Endothelial cell of umbilical vein (primary cell): ENCODE results near the gene BDP1. TPM values are rescaled to one million over a fixed set of nuclear protein-coding genes. Genes with fewer than 3 reads are reported as not detected.

ENCODE experiments used
- BruUV-seq: library from RNA; stranded (reverse); fragments of 400-500 nt; replicated peaks from 2 replicates; lab custom pipeline; 2021; lab: Mats Ljungman, UMichigan
- CTCF ChIA-PET: fragments of 300-600, 350-600 bp; sonication (Branson Sonifier 250); formaldehyde crosslinking; loops from one replicate; lab custom pipeline; 2021; ENCODE audit warnings: antibody characterized with exemption, inconsistent platforms; lab: Charles Lee
- POLR2A ChIA-PET: fragments of 300-600, 350-600 bp; sonication (Branson Sonifier 250); formaldehyde crosslinking; loops from one replicate; lab custom pipeline; 2021; ENCODE audit warnings: antibody characterized with exemption, inconsistent platforms; lab: Charles Lee
- DNase-seq: peaks from one replicate; pipeline ENCODE4 v3.0.0-alpha.2; 2011; ENCODE audit warnings: low read depth, low spot score
- FAIRE-seq: peaks from 2 replicates; lab custom pipeline; 2011; peaks lifted over from hg19 to GRCh38; lab: Jason Lieb, UNC
- H2AFZ ChIP-seq: 2 replicates; pipeline ENCODE4 v1.6.0; 2012; ENCODE audit warnings: low read depth, low read length, control low read depth, inconsistent platforms
- H3K27ac ChIP-seq: 2 replicates; pipeline ENCODE4 v1.5.1; 2011; ENCODE audit warnings: low read depth, mild to moderate bottlenecking, control low read depth, low read length, moderate library complexity; ENCODE audit not compliant: insufficient read depth
- H3K27me3 ChIP-seq, 2 experiments: 2 replicates each; pipeline versions ENCODE4 v1.6.0 to v1.6.1; 2011; ENCODE audit warnings: low read length in 2 of 2, mixed read lengths in 1 of 2; ENCODE audit not compliant: control insufficient read depth in 2 of 2, insufficient read depth in 2 of 2
- H3K36me3 ChIP-seq, 2 experiments: 2 replicates in 1 of 2; 3 replicates in 1 of 2; pipeline ENCODE4 v1.5.1; 2011; ENCODE audit warnings: low read length in 2 of 2, mild to moderate bottlenecking in 1 of 2, moderate library complexity in 1 of 2; ENCODE audit not compliant: control insufficient read depth in 2 of 2, insufficient read depth in 2 of 2; ENCODE audit errors: extremely low read depth in 1 of 2
- H3K4me1 ChIP-seq: 3 replicates; pipeline ENCODE4 v1.5.1; 2011; ENCODE audit warnings: mild to moderate bottlenecking, low read length; ENCODE audit not compliant: control insufficient read depth, insufficient read depth; ENCODE audit errors: extremely low read depth
- H3K4me2 ChIP-seq: 2 replicates; pipeline ENCODE4 v1.6.1; 2011; ENCODE audit warnings: low read length, control low read depth, mixed read lengths; ENCODE audit not compliant: insufficient read depth
- H3K4me3 ChIP-seq, 3 experiments: fragments of 200-600 bp in 1 of 3; sonication (generic), shearing (Covaris generic) in 1 of 3; replicated peaks in 1 of 3; 2 replicates each; pipeline ENCODE4 v1.5.1; 2011 to 2016; ENCODE audit warnings: control low read depth in 3 of 3, low read length in 3 of 3, mild to moderate bottlenecking in 2 of 3, inconsistent platforms in 1 of 3, low read depth in 1 of 3, moderate library complexity in 1 of 3; ENCODE audit not compliant: insufficient read depth in 1 of 3
- H3K79me2 ChIP-seq: 2 replicates; pipeline ENCODE4 v1.6.0; 2012; ENCODE audit warnings: low read length, inconsistent platforms; ENCODE audit not compliant: control insufficient read depth, insufficient read depth
- H3K9ac ChIP-seq: replicated peaks from 2 replicates; pipeline ENCODE3; 2011; ENCODE audit warnings: low read length, control low read depth; ENCODE audit not compliant: insufficient read depth; ENCODE audit errors: extremely low read depth
- H3K9me1 ChIP-seq: replicated peaks from 3 replicates; pipeline ENCODE4 v1.6.0; 2011; ENCODE audit warnings: mild to moderate bottlenecking, low read length; ENCODE audit not compliant: control insufficient read depth, insufficient read depth; ENCODE audit errors: extremely low read depth
- H3K9me3 ChIP-seq: replicated peaks from 2 replicates; pipeline ENCODE4 v1.5.1; 2012; ENCODE audit warnings: low read length, inconsistent platforms; ENCODE audit not compliant: control insufficient read depth, insufficient read depth
- H4K20me1 ChIP-seq: replicated peaks from 2 replicates; pipeline ENCODE3; 2011; ENCODE audit warnings: mild to moderate bottlenecking, low read length; ENCODE audit not compliant: control insufficient read depth, insufficient read depth; ENCODE audit errors: extremely low read depth
- CTCF ChIP-seq, 2 donors: IDR thresholded peaks; 1 replicate in 1 of 2; 2 replicates in 1 of 2; pipeline ENCODE4 v1.5.1; 2011; ENCODE audit warnings: low read length in 2 of 2, mild to moderate bottlenecking in 2 of 2, moderate library complexity in 2 of 2, control low read depth in 1 of 2, inconsistent platforms in 1 of 2, low read depth in 1 of 2; ENCODE audit not compliant: insufficient read depth in 1 of 2; ENCODE audit errors: extremely low read depth in 1 of 2
- EZH2 ChIP-seq: IDR thresholded peaks from 2 replicates; pipeline ENCODE4 v1.6.1; 2012; ENCODE audit warnings: borderline replicate concordance, low read depth, mild to moderate bottlenecking, moderate library complexity, low read length, inconsistent platforms; ENCODE audit not compliant: severe bottlenecking
- FOS ChIP-seq: IDR thresholded peaks from 2 replicates; pipeline ENCODE4 v1.6.1; 2011; ENCODE audit warnings: mild to moderate bottlenecking, low read length, moderate library complexity, borderline replicate concordance; ENCODE audit not compliant: insufficient read depth
- GATA2 ChIP-seq: IDR thresholded peaks from 2 replicates; pipeline ENCODE4 v1.7.0; 2011; ENCODE audit warnings: low read depth, mild to moderate bottlenecking, moderate library complexity, mixed read lengths, low read length; ENCODE audit not compliant: insufficient read length, insufficient read depth
- JUN ChIP-seq: IDR thresholded peaks from 2 replicates; pipeline ENCODE4 v1.6.1; 2011; ENCODE audit warnings: borderline replicate concordance, low read depth; ENCODE audit not compliant: insufficient read length, insufficient read depth
- MAX ChIP-seq: IDR thresholded peaks from 2 replicates; pipeline ENCODE4 v1.6.1; 2011; ENCODE audit not compliant: insufficient read depth, insufficient read length
- MYC ChIP-seq: IDR thresholded peaks from one replicate; pipeline ENCODE4 v1.6.1; 2011; ENCODE audit warnings: mild to moderate bottlenecking, low read depth, low read length
- POLR2A ChIP-seq: IDR thresholded peaks from 2 replicates; pipeline ENCODE4 v1.6.1; 2012; ENCODE audit warnings: low read depth, mild to moderate bottlenecking, control low read depth, low read length
- POLR2AphosphoS5 ChIP-seq: IDR thresholded peaks from 2 replicates; pipeline ENCODE4 v1.6.1; 2012; ENCODE audit warnings: low read depth, mild to moderate bottlenecking, control low read depth, low read length, moderate library complexity; ENCODE audit not compliant: insufficient read depth
- dilution Hi-C: fragments of 300-500 bp; cut with MboI; formaldehyde crosslinking; loops from one replicate; pipeline ENCODE4 v1.15.0; 2019; ENCODE audit warnings: low sequenced_read_pairs; ENCODE audit not compliant: extremely low pct_ligation_motif_present
- intact Hi-C: fragments of 100-400 bp; cut with micrococcal nuclease; formaldehyde crosslinking; loops from one replicate; pipeline ENCODE4 v1.10.0; 2022
- polyA plus RNA-seq, 4 experiments: library from polyadenylated mRNA; depleted of rRNA in 3 of 4; stranded (reverse) in 3 of 4; unstranded in 1 of 4; fragments of >200 nt; gene quantifications; 2 replicates each; pipeline versions ENCODE4 v1.2.1 to v1.2.3, GENCODE V29; 2011 to 2012; ENCODE audit warnings: missing spikeins in 1 of 4
- total RNA-seq: library from RNA; stranded (reverse); gene quantifications from 2 replicates; pipeline ENCODE4 v1.2.3, GENCODE V29; 2021

The BDP1 gene
- total and polyA plus RNA-seq, 2 donors (not counting 3 experiments of a cell fraction or from before 2014, with no cell fraction given) = 4.5 to 27.5 TPM

DNA sequence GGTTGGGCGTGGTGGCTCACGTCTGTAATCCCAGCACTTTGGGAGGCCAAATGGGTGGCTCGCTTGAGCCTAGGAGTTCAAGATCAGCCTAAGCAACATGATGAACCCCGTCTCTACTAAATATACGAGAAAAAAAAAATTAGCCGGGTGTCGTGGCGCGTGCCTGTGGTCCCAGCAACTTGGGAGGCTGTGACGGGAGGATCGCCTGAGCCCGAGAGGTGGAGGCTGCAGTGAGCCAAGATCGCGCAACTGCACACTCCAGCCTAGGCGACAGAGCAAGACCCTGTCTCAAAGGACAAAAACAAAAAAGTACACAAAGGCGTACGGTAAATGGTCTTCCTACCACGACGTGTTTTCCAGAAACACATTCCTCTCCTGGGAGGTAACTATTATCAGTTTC, 538 bp upstream of the BDP1 start:
- peak overlapping the region; percentile 80 for H2AFZ ChIP-seq
- no peak for FAIRE-seq
- peak overlapping the region; percentile 89 to 99 (median 97) for H3K4me3 ChIP-seq
- H3K27me3 ChIP-seq = peaks cover 3 to 11% of the 10 kb centered on the region in 2 experiments
- BruUV-seq = no TSS peak
- intact Hi-C loops (loop anchor here (2.0 to 5.0 kb wide), 2 partner anchors 28 to 147 kb away; no protein-coding TSS in a partner anchor), dilution Hi-C loops (no loop called here)
- H3K9me3 ChIP-seq = no peaks in the 10 kb centered on the region
- H3K9me1 ChIP-seq = no peaks in the 10 kb centered on the region
- H3K27ac ChIP-seq = no peak overlapping the region
- peak overlapping the region; percentile 90 for H3K4me2 ChIP-seq
- ChIA-PET CTCF (interaction anchor here (1.2 to 1.3 kb wide), 2 partner anchors 21 to 303 kb away, joined by 6 to 10 read pairs; no protein-coding TSS in a partner anchor), POLR2A (no interaction called here)
- peaks cover 4 to 5% of the 10 kb centered on the region in 2 experiments for H3K36me3 ChIP-seq
- no peak for TF ChIP-seq GATA2
- TF ChIP-seq CTCF (IDR thresholded peaks at IDR 0.05; ENCODE audit: extremely low read depth in 1 of 2, insufficient read depth in 1 of 2, low read depth in 1 of 2, low read length in 2 of 2) = no peak
- TF ChIP-seq MAX = no peak
- no peak for TF ChIP-seq POLR2AphosphoS5
- TF ChIP-seq JUN = no peak
- no peak for TF ChIP-seq EZH2
- no peak for TF ChIP-seq MYC
- no peak for TF ChIP-seq POLR2A
- no peak for TF ChIP-seq FOS
- H3K9ac ChIP-seq = no peak overlapping the region
- peaks cover 35% of the 10 kb centered on the region for H3K79me2 ChIP-seq
- H3K4me1 ChIP-seq = peaks cover 14% of the 10 kb centered on the region
- no peak for DNase-seq
- peaks cover 2% of the 10 kb centered on the region for H4K20me1 ChIP-seq
